Measurements from ENCODE around the gene USP47. TPM values are rescaled to one million over a fixed set of nuclear protein-coding genes. Genes with fewer than 3 reads are reported as not detected.

The USP47 gene
- total and polyA plus RNA-seq, 9 of the 15 experiments (the other 6 are each of a cell fraction or from before 2014, with no cell fraction given), result 13.1 to 63.6 (median 34.7) TPM

DNA sequence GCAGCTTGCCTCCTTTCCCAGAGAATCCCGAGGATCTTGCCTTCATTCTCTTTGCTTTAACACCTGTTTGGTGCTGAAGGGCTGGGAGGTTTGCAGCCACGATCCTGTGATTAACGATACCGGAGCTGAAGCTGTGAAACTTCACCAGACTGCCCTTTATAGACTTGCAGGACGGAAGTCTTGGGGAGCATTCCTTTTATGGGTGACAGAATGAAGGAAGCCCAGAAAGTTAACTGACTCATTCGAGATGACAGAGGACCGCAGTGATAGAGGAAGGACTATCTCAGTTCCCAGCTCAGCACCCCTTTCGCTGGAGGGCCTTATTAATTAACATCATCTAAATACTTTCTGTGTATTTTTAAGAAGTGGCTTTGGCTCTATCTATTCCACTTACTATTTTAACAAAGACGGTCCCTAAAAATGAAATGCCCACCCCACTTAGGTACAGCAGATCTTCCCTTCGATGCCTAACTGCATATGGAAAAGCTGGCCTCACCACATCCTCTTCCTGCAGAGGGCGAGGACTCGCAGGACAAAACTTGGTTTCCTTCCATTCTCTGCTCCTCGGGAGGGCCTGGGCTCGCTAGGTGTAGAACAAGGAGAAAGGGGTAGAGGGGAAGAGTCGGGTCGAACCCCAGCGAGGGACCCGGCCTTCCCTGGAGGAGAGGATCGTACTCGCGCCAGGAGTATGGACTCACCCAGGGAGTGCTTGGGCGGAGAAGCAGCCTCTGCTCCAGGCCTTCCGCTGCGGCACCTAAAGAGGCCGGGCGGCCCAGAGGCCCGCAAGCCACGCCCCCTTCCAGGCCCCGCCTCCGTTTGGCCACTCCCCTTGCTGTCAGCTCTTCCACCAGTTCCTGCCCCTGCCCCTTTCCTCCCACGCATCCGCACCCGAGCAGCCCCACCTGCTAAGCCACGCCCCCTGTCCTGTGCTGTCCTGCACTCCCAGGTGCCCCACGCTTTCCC lies 30.7 kb upstream of the USP47 start (continued):
- TF ChIP-seq, protein P1, sequence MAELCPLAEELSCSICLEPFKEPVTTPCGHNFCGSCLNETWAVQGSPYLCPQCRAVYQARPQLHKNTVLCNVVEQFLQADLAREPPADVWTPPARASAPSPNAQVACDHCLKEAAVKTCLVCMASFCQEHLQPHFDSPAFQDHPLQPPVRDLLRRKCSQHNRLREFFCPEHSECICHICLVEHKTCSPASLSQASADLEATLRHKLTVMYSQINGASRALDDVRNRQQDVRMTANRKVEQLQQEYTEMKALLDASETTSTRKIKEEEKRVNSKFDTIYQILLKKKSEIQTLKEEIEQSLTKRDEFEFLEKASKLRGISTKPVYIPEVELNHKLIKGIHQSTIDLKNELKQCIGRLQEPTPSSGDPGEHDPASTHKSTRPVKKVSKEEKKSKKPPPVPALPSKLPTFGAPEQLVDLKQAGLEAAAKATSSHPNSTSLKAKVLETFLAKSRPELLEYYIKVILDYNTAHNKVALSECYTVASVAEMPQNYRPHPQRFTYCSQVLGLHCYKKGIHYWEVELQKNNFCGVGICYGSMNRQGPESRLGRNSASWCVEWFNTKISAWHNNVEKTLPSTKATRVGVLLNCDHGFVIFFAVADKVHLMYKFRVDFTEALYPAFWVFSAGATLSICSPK (IDR thresholded peaks at IDR 0.05; ENCODE audit: borderline replicate concordance), result no peak
- TF ChIP-seq JUN (IDR thresholded peaks at IDR 0.05; ENCODE audit: borderline replicate concordance, low read depth, low read length) (no peak), JUN (CRISPR knock-in tag; IDR thresholded peaks at IDR 0.05; ENCODE audit: borderline replicate concordance) (no peak), ZFP36 (IDR thresholded peaks at IDR 0.05; ENCODE audit: low read depth, low read length, partially characterized antibody) (no peak), E2F3 (CRISPR knock-in tag; IDR thresholded peaks at IDR 0.05) (no peak), ZNF561 (CRISPR knock-in tag; conservative IDR thresholded peaks at IDR 0.05) (no peak), NCOA2 (IDR thresholded peaks at IDR 0.05; ENCODE audit: partially characterized antibody in 2 of 2) (no peak), GABPB2 (CRISPR knock-in tag; conservative IDR thresholded peaks at IDR 0.05) (no peak), TAF1 (IDR thresholded peaks at IDR 0.05; ENCODE audit: control insufficient read depth, extremely low read depth, insufficient read depth, low read length, severe bottlenecking) (peak; percentile 28), JUND (IDR thresholded peaks at IDR 0.05; ENCODE audit: borderline replicate concordance, low read depth, low read length) (peak; percentile 6; the same call in 1 of the 2 replicates), JUND (tag; IDR thresholded peaks at IDR 0.05; ENCODE audit: borderline replicate concordance, low read depth, low read length) (no peak), STAT5B (CRISPR knock-in tag; IDR thresholded peaks at IDR 0.05) (no peak)
- TF ChIP-seq, protein P2, sequence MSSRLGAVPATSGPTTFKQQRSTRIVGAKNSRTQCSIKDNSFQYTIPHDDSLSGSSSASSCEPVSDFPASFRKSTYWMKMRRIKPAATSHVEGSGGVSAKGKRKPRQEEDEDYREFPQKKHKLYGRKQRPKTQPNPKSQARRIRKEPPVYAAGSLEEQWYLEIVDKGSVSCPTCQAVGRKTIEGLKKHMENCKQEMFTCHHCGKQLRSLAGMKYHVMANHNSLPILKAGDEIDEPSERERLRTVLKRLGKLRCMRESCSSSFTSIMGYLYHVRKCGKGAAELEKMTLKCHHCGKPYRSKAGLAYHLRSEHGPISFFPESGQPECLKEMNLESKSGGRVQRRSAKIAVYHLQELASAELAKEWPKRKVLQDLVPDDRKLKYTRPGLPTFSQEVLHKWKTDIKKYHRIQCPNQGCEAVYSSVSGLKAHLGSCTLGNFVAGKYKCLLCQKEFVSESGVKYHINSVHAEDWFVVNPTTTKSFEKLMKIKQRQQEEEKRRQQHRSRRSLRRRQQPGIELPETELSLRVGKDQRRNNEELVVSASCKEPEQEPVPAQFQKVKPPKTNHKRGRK (tag; IDR thresholded peaks at IDR 0.05), result no peak
- TF ChIP-seq, protein P3, sequence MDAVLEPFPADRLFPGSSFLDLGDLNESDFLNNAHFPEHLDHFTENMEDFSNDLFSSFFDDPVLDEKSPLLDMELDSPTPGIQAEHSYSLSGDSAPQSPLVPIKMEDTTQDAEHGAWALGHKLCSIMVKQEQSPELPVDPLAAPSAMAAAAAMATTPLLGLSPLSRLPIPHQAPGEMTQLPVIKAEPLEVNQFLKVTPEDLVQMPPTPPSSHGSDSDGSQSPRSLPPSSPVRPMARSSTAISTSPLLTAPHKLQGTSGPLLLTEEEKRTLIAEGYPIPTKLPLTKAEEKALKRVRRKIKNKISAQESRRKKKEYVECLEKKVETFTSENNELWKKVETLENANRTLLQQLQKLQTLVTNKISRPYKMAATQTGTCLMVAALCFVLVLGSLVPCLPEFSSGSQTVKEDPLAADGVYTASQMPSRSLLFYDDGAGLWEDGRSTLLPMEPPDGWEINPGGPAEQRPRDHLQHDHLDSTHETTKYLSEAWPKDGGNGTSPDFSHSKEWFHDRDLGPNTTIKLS (IDR thresholded peaks at IDR 0.05; ENCODE audit: borderline replicate concordance, low read depth), result no peak
